DMS153 (cell line): ENCODE results near the gene CENPB.
"Not testable (repeated sequence)": the region's sequence is repeated elsewhere in the genome, so short reads cannot be mapped to it uniquely, and the experiment has no call there.

ENCODE experiments used
- DNase-seq: peaks from one replicate; lab custom pipeline; 2025; lab: John Stamatoyannopoulos, UW

CENPB gene

DNA sequence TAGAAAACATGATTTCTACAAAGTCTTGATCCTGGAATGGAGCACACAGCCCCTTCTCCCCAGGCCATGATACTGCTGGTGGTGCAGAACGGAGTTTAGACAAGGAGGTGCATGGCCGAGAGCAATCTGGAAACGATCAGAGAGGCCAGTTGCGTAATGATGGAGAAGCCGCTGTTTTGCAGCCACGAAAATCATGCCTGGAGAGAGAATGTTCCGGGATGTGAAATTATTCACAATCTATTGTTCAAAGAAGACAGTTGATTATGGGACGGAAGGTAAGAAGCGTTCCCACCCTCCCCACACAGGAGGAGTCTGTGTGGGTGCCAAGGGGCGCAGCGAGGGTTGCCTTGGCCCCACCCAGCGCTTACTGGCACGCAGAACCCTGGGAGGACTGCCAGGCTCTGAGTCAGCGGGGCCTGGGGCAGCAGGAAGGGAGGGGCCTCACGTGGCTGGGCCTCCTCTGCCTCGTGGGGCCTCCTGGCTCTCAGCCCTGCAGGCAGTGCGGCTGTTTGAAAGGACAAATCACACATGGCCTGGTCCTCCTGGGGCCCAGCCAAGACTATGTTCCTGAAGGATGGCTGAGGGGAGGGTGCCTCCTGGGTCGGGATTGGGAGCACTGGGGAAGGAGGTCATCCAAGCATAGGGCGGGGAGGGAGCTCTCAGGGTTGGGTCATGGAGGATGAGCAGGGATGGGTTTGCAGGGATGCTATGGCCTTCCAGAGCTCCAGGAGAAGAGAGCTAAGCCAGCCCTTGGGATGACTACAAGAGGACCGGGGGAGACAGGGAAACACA, 25.1 kb upstream of the CENPB start:
- DNase-seq, result peak; percentile 96

DNA sequence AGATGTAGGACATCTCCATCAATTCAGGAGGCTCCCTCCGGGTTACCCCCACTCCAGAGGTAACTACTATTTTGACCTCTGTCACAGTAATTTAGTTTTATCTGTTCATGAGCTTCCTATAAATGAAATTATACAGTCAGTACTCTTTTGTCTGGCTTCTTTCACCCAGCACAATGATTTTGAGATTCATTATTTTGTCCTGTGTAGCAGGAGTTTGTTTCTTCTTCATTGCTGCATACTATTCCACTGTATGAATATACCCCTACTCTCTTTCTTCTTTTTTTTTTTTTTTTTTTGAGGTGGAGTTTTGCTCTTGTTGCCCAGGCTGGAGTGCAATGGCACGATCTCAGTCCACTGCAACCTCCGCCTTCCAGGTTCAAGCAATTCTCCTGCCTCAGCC, 22.0 kb upstream of the CENPB start:
- no peak for DNase-seq

DNA sequence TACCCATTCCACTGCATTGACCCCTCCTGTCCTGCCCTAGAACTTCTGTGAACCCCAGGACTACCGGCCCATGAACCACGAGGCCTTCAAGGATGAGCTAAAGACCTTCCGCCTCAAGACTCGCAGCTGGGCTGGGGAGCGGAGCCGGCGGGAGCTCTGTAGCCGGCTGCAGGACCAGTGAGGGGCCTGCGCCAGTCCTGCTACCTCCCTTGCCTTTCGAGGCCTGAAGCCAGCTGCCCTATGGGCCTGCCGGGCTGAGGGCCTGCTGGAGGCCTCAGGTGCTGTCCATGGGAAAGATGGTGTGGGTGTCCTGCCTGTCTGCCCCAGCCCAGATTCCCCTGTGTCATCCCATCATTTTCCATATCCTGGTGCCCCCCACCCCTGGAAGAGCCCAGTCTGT, 18.2 kb upstream of the CENPB start:
- no peak for DNase-seq

DNA sequence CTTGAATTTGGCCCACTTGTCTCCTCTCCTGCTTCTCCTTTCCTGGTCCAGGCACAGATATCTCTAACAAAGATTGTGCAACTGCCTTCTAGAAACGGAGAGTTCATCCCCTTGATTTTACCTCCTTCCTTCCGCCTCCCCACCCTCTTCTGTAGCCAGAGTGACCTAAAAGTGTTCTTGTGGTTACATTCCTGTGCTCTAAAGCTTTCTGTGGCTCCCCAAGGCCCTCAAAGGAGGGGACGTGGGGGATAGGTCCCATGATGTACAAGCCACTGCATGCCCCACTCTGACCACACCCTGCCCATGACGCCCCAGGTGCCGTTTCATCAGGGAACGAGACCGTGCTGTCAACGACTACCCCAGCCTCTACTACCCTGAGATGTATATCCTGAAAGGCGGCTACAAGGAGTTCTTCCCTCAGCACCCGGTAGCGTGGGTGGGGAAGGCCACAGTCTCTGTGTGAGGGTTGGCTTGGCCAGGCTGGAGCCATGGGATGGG, 17.8 kb upstream of the CENPB start:
- DNase-seq, result no peak

DNA sequence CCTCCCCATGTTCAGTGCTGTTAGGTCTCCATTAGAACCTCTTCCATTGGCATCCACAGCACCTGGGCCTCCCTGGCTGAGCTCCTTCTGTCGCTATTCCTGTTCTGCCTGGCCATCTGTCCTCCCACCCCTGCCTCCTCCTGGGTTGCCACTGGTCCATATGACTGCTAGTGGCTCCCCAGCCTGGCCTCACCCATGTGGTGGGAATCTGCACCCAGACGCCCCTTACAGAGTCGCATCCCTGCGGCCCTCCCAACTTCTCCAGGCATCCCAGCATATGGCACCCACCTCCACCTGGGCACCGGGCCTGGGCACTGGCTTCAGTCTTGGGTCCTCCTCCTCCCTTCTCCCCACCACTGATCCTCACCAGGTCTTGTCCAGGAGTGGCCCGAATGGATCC, 17.3 kb upstream of the CENPB start:
- no peak for DNase-seq

DNA sequence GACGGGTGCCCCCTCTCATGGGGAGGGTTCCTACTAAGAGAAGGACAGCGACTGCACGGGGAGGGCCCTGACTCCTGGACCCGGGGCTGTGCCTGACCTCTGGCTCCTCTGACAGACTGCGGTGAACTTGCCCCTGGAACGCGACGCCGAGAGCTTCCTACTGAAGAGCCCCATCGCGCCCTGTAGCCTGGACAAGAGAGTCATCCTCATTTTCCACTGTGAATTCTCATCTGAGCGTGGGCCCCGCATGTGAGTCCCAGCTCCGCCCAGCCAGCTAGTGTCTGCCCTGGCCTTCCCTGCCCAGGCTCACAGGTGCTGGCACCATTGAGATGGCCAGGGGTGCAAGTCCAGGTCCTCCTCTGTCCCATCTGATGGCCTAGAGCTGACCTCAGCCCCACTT, 16.7 kb upstream of the CENPB start:
- DNase-seq, result no peak

DNA sequence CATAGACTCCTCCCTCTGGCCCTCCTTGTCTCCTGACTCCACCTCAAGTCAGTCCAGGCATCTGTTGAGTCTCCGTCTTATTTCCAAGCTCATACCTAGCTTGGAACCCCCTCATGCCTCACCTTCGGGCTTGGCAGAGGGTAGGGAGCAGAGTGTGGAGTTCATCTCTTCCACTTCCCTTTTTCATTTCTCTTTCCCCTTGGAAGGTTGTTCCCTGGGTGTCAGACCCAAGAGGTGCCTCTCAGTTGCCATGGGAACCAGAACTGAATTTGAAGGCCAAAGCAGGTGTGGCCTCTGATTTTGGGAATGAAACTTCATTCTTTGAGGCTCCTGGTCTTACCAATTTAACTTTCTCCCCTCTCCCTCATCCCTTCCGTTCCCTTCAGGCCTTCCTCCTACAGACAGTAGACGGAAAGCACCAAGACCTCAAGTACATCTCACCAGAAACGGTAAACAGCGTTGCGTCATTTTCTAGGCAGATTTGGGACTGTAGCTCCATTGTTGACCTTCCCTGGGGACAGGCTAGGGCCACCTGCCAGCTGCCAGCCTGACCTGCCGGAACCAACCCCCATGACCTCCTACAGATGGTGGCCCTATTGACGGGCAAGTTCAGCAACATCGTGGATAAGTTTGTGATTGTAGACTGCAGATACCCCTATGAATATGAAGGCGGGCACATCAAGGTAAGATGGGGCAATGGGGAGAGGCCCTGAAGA, 16.1 kb upstream of the CENPB start:
- peak; percentile 45 for DNase-seq

DNA sequence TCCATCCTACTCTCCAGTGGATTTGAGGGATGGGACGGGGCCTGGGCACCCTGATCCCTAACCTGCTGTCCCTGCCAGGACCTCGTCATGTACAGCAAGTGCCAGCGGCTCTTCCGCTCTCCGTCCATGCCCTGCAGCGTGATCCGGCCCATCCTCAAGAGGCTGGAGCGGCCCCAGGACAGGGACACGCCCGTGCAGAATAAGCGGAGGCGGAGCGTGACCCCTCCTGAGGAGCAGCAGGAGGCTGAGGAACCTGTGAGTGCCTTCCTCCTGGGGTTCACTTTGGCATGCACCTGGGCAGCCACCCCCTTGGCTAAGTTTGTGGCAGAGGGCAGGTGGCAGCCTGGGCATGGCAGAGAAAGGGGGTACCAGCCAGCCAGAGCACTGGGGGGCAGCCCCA, 15.3 kb upstream of the CENPB start:
- DNase-seq, result no peak

DNA sequence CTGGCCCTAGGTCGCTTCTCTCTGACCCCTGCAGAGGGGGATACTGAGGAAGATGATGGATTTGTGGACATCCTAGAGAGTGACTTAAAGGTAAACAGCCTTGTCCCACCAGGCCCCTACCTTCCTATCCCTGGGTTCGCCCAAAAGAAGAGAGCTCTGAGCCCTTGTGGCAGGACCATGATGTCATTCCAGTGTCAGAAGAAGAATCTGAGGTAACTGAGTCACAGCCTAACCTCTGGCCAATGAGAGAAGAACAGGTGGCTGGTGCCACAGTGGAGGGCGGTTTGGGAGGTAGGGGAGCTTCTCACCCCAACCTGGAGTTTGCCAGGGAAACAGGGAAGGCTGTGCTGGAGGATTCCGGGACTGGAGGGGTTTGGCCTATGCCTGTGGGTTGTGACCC, 14.8 kb upstream of the CENPB start:
- DNase-seq, result no peak

DNA sequence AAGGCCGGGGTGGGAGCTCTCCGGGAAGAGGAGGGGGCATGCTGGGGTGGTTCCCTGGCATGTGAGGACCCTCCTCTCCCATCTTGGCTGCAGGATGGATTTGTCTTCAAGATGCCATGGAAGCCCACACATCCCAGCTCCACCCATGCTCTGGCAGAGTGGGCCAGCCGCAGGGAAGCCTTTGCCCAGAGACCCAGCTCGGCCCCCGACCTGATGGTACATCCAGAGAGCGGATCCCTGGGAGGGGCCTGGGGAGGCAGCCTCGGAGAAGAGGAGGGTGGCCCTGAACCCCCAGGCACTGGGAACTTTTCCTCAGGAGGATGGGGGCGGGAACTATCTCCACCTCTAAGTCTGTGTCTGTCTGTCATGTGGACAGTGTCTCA, 14.3 kb upstream of the CENPB start:
- DNase-seq, result no peak

DNA sequence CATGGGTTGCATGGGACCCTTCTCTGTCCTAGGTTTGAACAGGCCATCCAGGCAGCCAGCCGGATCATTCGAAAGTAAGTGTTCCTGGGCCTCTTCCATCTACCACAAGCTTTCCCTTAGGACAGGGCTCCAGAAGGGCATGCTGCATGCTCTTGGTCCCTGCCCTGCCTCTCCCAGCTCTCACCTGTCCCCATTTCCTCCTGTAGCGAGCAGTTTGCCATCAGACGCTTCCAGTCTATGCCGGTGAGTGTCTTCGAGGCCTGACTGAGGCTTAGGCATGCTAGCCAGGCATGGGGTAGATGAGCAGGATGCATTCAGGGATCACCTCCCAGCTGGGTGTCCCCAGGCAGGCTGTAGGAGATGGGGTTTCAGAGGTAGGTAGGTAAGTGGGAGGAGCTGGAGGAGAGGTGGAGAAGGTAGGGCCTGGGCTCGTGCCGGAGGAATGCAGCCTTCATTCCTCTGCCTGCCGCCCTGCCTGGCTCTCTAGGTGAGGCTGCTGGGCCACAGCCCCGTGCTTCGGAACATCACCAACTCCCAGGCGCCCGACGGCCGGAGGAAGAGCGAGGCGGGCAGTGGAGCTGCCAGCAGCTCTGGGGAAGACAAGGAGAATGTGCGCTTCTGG, 13.8 kb upstream of the CENPB start:
- DNase-seq, result no peak

DNA sequence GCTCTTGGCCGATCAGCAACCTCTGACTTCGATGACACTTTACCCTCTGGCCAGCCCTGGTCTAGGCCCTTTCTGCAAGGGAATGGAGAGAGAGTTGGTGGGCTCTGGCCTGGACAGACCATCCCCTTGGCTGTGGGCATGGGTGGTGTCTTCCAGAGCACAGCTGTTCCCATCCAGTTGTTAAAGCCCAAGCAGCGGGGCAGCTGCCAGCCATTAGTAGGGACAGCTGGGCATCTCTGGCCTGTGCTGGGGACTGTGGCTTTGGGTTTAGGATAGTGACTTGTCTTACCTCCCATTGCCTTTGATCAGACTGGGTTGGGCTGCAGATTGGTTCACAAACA, 12.3 kb upstream of the CENPB start:
- DNase-seq, result no peak

DNA sequence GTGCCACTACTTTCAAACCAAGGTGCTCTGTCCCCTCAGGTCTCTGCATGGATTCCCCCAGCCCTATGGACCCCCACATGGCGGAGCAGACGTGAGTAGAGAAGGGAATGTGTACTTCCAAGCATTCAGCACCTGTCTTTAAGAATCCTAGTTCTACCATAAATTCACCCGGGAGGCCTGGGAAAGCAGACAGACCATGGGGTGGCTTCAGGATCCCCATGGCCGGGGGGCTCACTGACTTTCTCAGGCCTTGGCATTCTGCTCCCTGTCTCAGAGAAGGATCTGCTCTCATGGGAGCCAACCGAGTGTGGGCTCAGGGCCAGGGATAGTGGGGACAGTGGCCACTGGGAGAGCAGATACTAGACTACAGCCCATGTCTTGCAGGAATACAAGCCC, 11.8 kb upstream of the CENPB start:
- DNase-seq, result no peak

DNA sequence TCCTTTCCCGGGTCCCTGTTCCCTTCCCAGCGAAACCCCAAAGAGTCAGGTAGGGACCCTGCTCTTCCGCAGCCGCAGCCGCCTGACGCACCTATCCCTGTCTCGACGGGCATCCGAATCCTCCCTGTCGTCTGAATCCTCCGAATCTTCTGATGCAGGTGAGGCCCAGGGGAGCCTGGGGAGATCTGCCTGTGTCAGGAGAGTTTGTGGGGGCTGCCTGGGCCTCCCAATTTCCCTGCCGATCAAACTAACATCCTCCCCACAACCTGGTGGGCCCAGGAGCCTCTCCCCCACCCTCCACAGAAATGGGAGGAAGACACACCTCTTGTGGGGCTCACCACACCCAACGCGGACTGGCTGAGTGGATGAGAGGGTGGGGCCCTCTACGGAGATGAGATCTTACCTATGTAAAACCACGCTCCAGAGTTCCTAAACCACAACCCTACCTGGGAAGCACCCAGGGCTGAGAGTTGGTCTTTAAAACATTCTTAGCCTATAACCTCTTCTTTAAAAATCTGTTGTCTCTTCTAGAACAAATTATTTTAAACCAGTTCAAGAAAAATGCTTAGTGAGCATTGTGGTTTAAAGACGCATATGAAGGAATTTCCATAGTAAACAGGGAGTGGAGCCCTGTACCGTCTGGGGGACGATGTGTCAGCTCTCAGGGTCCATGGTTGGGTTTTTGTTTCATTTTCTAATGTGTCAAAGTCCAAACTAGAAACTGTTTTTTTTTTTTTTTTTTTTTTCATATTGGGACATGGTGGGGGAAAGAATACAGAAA, 11.2 kb upstream of the CENPB start:
- DNase-seq, result no peak

DNA sequence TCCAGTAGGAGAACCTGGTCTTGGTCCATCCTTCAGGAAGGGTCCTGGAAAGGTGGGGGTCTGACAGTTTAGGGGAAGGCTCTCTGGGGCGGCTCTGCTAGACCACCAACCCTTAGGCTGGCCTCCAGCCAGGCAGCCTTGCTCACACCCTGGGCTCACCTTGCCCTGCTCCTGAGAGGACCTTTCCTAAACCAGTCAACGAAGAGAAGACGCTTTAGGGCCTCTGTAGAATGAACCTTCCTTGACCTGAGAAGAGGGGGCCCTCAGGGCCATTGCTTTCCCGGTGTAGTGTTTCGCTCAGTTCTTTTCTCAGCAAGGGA, 10.6 kb upstream of the CENPB start:
- no peak for DNase-seq

DNA sequence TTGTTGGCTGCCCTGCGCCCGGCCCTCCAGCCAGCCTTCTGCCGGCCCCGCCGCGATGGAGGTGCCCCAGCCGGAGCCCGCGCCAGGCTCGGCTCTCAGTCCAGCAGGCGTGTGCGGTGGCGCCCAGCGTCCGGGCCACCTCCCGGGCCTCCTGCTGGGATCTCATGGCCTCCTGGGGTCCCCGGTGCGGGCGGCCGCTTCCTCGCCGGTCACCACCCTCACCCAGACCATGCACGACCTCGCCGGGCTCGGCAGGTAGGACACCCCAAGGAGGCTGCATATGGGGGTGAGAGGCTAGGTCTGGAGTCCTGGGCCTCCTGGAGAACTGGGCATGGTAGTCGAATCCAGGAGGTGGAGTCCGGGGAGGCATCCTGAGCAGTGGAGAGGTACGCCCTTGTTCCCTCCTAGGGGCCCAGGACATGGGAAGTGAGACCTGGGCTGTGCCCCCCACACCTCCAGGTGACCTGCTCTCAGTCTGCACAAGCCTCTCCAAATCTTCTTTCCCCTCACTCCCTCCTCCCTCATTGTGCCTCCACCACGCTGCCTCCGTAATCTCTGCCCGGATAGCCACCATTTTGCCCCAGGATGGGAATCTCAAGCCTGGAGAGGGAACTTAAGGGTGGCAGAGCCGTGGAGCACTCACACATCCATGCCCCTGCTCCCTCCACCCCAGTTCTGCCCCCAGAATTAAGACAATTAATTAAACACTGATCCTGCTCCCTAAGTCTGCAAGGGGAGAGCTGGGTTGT, 10.1 kb upstream of the CENPB start:
- no peak for DNase-seq

DNA sequence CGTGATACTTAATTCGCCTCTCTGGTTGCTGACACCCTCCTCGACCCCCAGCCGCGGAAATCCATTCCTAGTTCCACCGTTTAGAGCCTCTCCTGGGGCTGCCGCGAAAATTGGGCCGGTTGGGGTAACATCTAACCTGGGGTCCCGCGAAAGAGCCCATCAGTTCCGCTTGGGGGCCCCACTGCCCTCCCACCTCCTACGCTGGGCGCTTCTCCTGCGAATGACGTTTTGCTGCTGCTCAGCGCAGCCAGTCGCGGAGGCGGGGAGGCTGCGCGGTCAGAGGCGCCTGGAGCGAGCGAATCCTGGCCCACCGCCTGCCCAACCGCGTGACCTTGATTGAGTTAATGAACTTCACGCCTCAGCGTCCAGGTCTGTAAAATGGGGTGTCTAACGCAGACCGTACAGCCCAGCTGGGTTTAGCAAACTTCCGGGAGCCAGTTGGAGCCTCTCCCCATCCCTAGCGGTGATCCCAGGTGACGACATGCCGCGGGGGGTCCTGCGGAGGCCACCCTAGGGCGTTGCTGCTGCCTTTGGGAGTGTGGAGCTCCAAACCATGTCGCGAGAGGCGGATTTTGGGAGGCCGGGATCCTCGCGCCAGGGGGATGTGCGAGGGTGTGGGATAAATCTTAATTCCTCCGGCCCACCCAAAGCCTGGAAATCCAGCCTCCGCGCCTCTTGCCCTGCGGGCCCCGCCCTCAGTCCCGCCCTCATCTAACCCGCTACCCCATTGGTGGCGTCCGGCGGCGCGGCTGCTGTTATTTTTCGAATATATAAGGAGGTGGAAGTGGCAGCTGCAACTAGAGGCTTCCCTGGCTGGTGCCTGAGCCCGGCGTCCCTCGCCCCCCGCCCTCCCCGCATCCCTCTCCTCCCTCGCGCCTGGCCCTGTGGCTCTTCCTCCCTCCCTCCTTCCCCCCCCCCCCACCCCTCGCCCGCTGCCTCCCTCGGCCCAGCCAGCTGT, 9.2 kb upstream of the CENPB start, which contains the start of gene CDC25B:
Gene CDC25B, plus strand, starts transcription at position 800 of the 958 bp plus-strand sequence. CDS start 222 bp downstream, outside the sequence.
- peak; percentile 94 for DNase-seq

DNA sequence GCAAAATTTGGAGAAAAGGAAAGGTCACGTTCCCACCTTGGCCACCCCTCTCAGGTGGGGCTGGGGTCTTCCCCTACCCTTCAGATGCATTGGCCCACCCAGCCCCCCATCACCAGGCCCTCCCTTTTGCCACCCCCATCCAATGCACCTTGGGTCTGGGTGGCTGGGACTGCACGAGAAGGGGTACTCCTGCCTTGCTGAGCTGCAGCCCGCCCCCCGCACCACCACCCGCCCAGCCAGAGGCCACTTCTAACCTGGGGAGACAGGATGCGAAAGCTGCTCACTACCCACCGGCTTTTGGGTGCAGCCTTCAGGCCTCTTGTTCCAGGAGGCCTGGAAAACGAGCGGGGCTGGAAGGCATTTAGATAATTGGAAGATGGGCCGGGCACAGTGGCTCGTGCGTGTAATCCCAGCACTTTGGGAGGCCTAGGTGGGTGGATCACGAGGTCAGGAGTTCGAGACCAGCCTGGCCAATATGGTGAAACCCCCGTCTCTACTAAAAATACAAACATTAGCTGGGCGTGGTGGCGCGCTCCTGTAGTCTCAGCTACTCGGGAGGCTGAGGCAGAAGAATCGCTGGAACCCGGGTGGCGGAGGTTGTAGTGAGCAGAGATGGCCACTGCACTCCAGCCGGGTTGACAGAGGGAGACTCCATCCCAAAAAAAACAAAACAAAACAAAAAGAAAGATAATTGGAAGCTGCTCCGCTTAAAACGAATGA, 8.3 kb upstream of the CENPB start:
- DNase-seq, result no peak

DNA sequence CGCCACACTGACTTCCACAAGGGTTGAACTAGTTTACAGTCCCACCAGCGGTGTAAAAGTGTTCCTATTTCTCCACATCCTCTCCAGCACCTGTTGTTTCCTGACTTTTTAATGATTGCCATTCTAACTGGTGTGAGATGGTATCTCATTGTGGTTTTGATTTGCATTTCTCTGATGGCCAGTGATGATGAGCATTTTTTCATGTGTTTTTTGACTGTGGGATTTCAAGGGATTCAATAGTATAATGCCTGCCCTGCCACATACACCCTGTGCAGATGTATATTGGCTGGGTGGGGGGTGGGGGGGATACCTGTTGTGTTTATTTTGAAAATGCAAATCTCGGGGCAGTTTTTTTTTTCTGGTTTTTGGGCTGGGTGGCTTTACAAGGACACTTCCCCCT, 7.6 kb upstream of the CENPB start:
- not testable (repeated sequence) for DNase-seq

DNA sequence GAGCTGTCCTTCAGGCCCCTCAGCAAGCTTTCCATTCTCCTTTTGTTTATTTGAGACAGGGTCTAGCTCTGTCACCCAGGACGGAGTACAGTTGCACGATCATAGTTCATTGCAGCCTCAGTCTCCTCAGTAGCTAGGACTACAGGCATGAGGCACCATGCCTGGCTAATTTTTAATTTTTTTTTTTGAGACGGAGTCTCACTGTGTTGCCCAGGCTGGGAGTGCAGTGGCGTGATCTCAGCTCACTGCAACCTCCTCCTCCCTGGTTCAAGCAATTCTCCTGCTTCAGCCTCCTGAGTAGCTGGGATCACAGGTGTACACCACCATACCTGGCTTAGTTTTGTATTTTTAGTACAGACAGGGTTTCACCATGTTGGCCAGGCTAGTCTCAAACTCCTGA, 2.7 kb upstream of the CENPB start:
- DNase-seq, result not testable (repeated sequence)
